ENCODE measurements around the gene VSTM2B. TPM values are rescaled to one million over a fixed set of nuclear protein-coding genes. Genes with fewer than 3 reads are reported as not detected.

VSTM2B gene
- polyA plus RNA-seq, 1 donor (not counting 4 experiments of a cell fraction or from before 2014, with no cell fraction given): not detected

- H3K9ac ChIP-seq (ENCODE audit: control insufficient read depth, extremely low read depth, insufficient read depth, low read length): no peak overlapping the region
- H3K27me3 ChIP-seq (ENCODE audit: control insufficient read depth, extremely low read depth, insufficient read depth, low read length): peaks cover 3% of the 10 kb centered on the region
- no peak overlapping the region for H3K4me3 ChIP-seq (ENCODE audit: control insufficient read depth in 2 of 3, extremely low read depth in 1 of 3, insufficient read depth in 2 of 3, low read depth in 1 of 3, low read length in 3 of 3)
- TF ChIP-seq, protein P1, sequence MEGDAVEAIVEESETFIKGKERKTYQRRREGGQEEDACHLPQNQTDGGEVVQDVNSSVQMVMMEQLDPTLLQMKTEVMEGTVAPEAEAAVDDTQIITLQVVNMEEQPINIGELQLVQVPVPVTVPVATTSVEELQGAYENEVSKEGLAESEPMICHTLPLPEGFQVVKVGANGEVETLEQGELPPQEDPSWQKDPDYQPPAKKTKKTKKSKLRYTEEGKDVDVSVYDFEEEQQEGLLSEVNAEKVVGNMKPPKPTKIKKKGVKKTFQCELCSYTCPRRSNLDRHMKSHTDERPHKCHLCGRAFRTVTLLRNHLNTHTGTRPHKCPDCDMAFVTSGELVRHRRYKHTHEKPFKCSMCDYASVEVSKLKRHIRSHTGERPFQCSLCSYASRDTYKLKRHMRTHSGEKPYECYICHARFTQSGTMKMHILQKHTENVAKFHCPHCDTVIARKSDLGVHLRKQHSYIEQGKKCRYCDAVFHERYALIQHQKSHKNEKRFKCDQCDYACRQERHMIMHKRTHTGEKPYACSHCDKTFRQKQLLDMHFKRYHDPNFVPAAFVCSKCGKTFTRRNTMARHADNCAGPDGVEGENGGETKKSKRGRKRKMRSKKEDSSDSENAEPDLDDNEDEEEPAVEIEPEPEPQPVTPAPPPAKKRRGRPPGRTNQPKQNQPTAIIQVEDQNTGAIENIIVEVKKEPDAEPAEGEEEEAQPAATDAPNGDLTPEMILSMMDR (optimal IDR thresholded peaks at IDR 0.05 in 1 of 3, IDR thresholded peaks at IDR 0.05 in 1 of 3, conservative IDR thresholded peaks at IDR 0.05 in 1 of 3; ENCODE audit: extremely low read depth in 1 of 3, insufficient read depth in 2 of 3, low read length in 3 of 3): no peak
- no peak for TF ChIP-seq EZH2 (IDR thresholded peaks at IDR 0.05; ENCODE audit: low read length)
- H2AFZ ChIP-seq (ENCODE audit: control insufficient read depth, low read length): no peak overlapping the region
- H3K4me1 ChIP-seq (ENCODE audit: control insufficient read depth, extremely low read depth, insufficient read depth, low read length): no peaks in the 10 kb centered on the region
- DNase-seq (ENCODE audit: low read depth, low spot score) (no peak), FAIRE-seq (no peak)
- no peaks in the 10 kb centered on the region for H3K9me3 ChIP-seq (ENCODE audit: control insufficient read depth, low read depth, low read length)
- H4K20me1 ChIP-seq (ENCODE audit: control insufficient read depth, extremely low read depth, insufficient read depth, low read length): no peaks in the 10 kb centered on the region
- dilution Hi-C loops (cut with MboI; ENCODE audit: extremely low pct_ligation_motif_present, low sequenced_read_pairs): no loop called here
- no peaks in the 10 kb centered on the region for H3K36me3 ChIP-seq (ENCODE audit: control insufficient read depth in 2 of 2, extremely low read depth in 1 of 2, insufficient read depth in 2 of 2, low read length in 2 of 2)
- H3K79me2 ChIP-seq (ENCODE audit: control insufficient read depth, insufficient read depth, low read length): no peaks in the 10 kb centered on the region
- no peaks in the 10 kb centered on the region for H3K9me1 ChIP-seq (ENCODE audit: control insufficient read depth, extremely low read depth, insufficient read depth, low read length)
- H3K4me2 ChIP-seq (ENCODE audit: control insufficient read depth, extremely low read depth, insufficient read depth, low read depth, low read length): no peak overlapping the region
- H3K27ac ChIP-seq (ENCODE audit: control insufficient read depth, insufficient read depth, low read length): no peak overlapping the region
Measured at GRCh38 chr19:29588095-29588494, 62.3 kb downstream of the VSTM2B start.

DNA sequence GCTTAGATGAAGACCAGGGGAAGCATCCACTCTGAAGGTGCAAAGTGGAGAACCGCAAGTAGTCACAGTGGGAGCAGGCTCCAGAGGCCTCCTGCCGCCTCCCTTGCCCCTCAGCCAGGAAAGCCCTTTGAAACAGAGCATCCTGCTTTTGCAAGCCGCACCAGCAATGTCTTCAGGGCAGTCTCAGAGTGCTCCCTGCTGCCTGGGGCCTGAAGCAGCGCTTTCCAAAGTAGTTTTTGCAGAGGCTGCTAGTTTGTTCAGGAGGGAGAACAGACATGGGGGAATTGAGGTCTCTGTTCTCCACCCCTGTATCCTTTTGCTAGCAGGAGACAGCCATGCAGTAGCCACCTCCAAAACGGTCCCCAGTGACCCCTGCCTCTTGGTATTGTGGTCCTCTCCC, 64.5 kb downstream of the VSTM2B start:
- no peak overlapping the region for H3K4me2 ChIP-seq (ENCODE audit: control insufficient read depth, extremely low read depth, insufficient read depth, low read depth, low read length)
- no peaks in the 10 kb centered on the region for H3K9me3 ChIP-seq (ENCODE audit: control insufficient read depth, low read depth, low read length)
- no peaks in the 10 kb centered on the region for H3K36me3 ChIP-seq (ENCODE audit: control insufficient read depth in 2 of 2, extremely low read depth in 1 of 2, insufficient read depth in 2 of 2, low read length in 2 of 2)
- no peak overlapping the region for H3K4me3 ChIP-seq (ENCODE audit: control insufficient read depth in 2 of 3, extremely low read depth in 1 of 3, insufficient read depth in 2 of 3, low read depth in 1 of 3, low read length in 3 of 3)
- H3K27me3 ChIP-seq (ENCODE audit: control insufficient read depth, extremely low read depth, insufficient read depth, low read length): peaks cover 3% of the 10 kb centered on the region
- dilution Hi-C loops (cut with MboI; ENCODE audit: extremely low pct_ligation_motif_present, low sequenced_read_pairs): no loop called here
- H3K27ac ChIP-seq (ENCODE audit: control insufficient read depth, insufficient read depth, low read length): no peak overlapping the region
- FAIRE-seq: no peak
- no peaks in the 10 kb centered on the region for H3K9me1 ChIP-seq (ENCODE audit: control insufficient read depth, extremely low read depth, insufficient read depth, low read length)
- H4K20me1 ChIP-seq (ENCODE audit: control insufficient read depth, extremely low read depth, insufficient read depth, low read length): no peaks in the 10 kb centered on the region
- no peak overlapping the region for H2AFZ ChIP-seq (ENCODE audit: control insufficient read depth, low read length)
- no peak for DNase-seq (ENCODE audit: low read depth, low spot score)
- no peaks in the 10 kb centered on the region for H3K4me1 ChIP-seq (ENCODE audit: control insufficient read depth, extremely low read depth, insufficient read depth, low read length)
- TF ChIP-seq EZH2 (IDR thresholded peaks at IDR 0.05; ENCODE audit: low read length): no peak
- TF ChIP-seq, protein P1 (optimal IDR thresholded peaks at IDR 0.05 in 1 of 3, IDR thresholded peaks at IDR 0.05 in 1 of 3, conservative IDR thresholded peaks at IDR 0.05 in 1 of 3; ENCODE audit: extremely low read depth in 1 of 3, insufficient read depth in 2 of 3, low read length in 3 of 3): no peak
- H3K9ac ChIP-seq (ENCODE audit: control insufficient read depth, extremely low read depth, insufficient read depth, low read length): no peak overlapping the region
- H3K79me2 ChIP-seq (ENCODE audit: control insufficient read depth, insufficient read depth, low read length): no peaks in the 10 kb centered on the region
